IMR-90 (cell line): ENCODE data around the gene HCK. TPM values are rescaled to one million over a fixed set of nuclear protein-coding genes. Genes with fewer than 3 reads are reported as not detected.

Source experiments
- ATAC-seq: fragments of 200-7000 bp; cut with Tn5 transposase; 2 replicates; pipeline ENCODE4 v1.9.1; 2020; ENCODE audit warnings: low read depth, mild to moderate bottlenecking, moderate library complexity
- BruUV-seq: library from RNA; stranded (reverse); fragments of 400-500 nt; replicated peaks from 2 replicates; lab custom pipeline; 2021; lab: Mats Ljungman, UMichigan
- CTCF ChIA-PET: fragments of 300-600 bp; formaldehyde crosslinking; extraction: SDS; loops from one replicate; lab custom pipeline; 2021; ENCODE audit warnings: antibody characterized with exemption; lab: Yijun Ruan, JAX
- POLR2A ChIA-PET: fragments of 300-600 bp; sonication (Branson Sonifier 250); formaldehyde crosslinking; loops from one replicate; lab custom pipeline; 2022; ENCODE audit warnings: antibody characterized with exemption; ENCODE audit not compliant: unreplicated experiment; lab: Charles Lee
- DNase-seq: peaks from one replicate; pipeline ENCODE4 v3.0.0; 2013
- H2AFZ ChIP-seq: replicated peaks from 2 replicates; pipeline ENCODE3; 2013; ENCODE audit warnings: low read length, mild to moderate bottlenecking; ENCODE audit not compliant: poor library complexity
- H2AK5ac ChIP-seq: 2 replicates; pipeline ENCODE4 v1.6.1; 2013; ENCODE audit warnings: low read depth, low read length, inconsistent platforms
- H2AK9ac ChIP-seq: replicated peaks from 2 replicates; pipeline ENCODE3; 2013; ENCODE audit warnings: mild to moderate bottlenecking, low read depth, low read length, moderate library complexity; ENCODE audit not compliant: poor library complexity
- H2BK120ac ChIP-seq: 2 replicates; pipeline ENCODE4 v1.6.1; 2013; ENCODE audit warnings: low read depth, low read length, inconsistent platforms
- H2BK15ac ChIP-seq: 3 replicates; pipeline ENCODE4 v1.6.1; 2013; ENCODE audit warnings: low read depth, low read length, inconsistent platforms
- H2BK20ac ChIP-seq: 2 replicates; pipeline ENCODE4 v1.6.1; 2013; ENCODE audit warnings: low read depth, mild to moderate bottlenecking, inconsistent platforms, low read length, moderate library complexity
- H2BK5ac ChIP-seq: 2 replicates; pipeline ENCODE4 v1.6.1; 2013; ENCODE audit warnings: mild to moderate bottlenecking, low read depth, low read length, inconsistent platforms; ENCODE audit not compliant: poor library complexity, severe bottlenecking
- H3K14ac ChIP-seq: replicated peaks from 2 replicates; pipeline ENCODE4 v1.6.1; 2013; ENCODE audit warnings: low read depth, low read length, inconsistent platforms
- H3K18ac ChIP-seq: 2 replicates; pipeline ENCODE4 v1.6.1; 2013; ENCODE audit warnings: low read depth, low read length, control low read depth
- H3K23ac ChIP-seq: 2 replicates; pipeline ENCODE4 v1.6.1; 2013; ENCODE audit warnings: low read depth, low read length, inconsistent platforms
- H3K27ac ChIP-seq: 2 replicates; pipeline ENCODE4 v1.5.1; 2013; ENCODE audit warnings: mild to moderate bottlenecking, control low read depth, low read length; ENCODE audit not compliant: insufficient read depth
- H3K27me3 ChIP-seq: 2 replicates; pipeline ENCODE4 v1.6.1; 2013; ENCODE audit warnings: low read length; ENCODE audit not compliant: control insufficient read depth, insufficient read depth
- H3K36me3 ChIP-seq: 2 replicates; pipeline ENCODE4 v1.6.1; 2013; ENCODE audit warnings: low read length, mixed read lengths; ENCODE audit not compliant: control insufficient read depth, insufficient read depth
- H3K4ac ChIP-seq: 2 replicates; pipeline ENCODE4 v1.6.1; 2013; ENCODE audit warnings: low read depth, low read length, inconsistent platforms
- H3K4me1 ChIP-seq: 2 replicates; pipeline ENCODE4 v1.6.1; 2013; ENCODE audit warnings: low read length, mixed read lengths; ENCODE audit not compliant: control insufficient read depth, insufficient read depth
- H3K4me2 ChIP-seq: 2 replicates; pipeline ENCODE4 v1.6.1; 2013; ENCODE audit warnings: low read depth, mild to moderate bottlenecking, control low read depth, low read length, moderate library complexity
- H3K4me3 ChIP-seq: 2 replicates; pipeline ENCODE4 v1.5.1; 2013; ENCODE audit warnings: low read depth, mild to moderate bottlenecking, control low read depth, low read length, moderate library complexity; ENCODE audit not compliant: insufficient read depth
- H3K56ac ChIP-seq: 2 replicates; pipeline ENCODE4 v1.6.1; 2013; ENCODE audit warnings: low read length, inconsistent platforms; ENCODE audit not compliant: insufficient read depth; ENCODE audit errors: extremely low read depth
- H3K79me1 ChIP-seq, 2 experiments: 2 replicates each; pipeline ENCODE4 v1.6.1; 2013; ENCODE audit warnings: low read length in 2 of 2, inconsistent platforms in 1 of 2, low read depth in 1 of 2
- H3K9ac ChIP-seq: 2 replicates; pipeline ENCODE4 v1.6.1; 2013; ENCODE audit warnings: low read depth, low read length, control low read depth
- H3K9me1 ChIP-seq: 2 replicates; pipeline ENCODE4 v1.6.1; 2013; ENCODE audit warnings: low read length, inconsistent platforms; ENCODE audit not compliant: insufficient read depth
- H3K9me3 ChIP-seq: 2 replicates; pipeline ENCODE4 v1.6.1; 2013; ENCODE audit warnings: low read length; ENCODE audit not compliant: control insufficient read depth, insufficient read depth
- H4K20me1 ChIP-seq: 2 replicates; pipeline ENCODE4 v1.6.1; 2013; ENCODE audit warnings: low read length, inconsistent platforms; ENCODE audit not compliant: insufficient read depth
- H4K5ac ChIP-seq: 2 replicates; pipeline ENCODE4 v1.6.1; 2013; ENCODE audit warnings: mild to moderate bottlenecking, low read depth, low read length, control low read depth
- H4K8ac ChIP-seq, 2 experiments: 2 replicates each; pipeline ENCODE4 v1.6.1; 2013; ENCODE audit warnings: low read depth in 2 of 2, low read length in 2 of 2, control low read depth in 1 of 2, inconsistent platforms in 1 of 2
- H4K91ac ChIP-seq: 2 replicates; pipeline ENCODE4 v1.6.1; 2013; ENCODE audit warnings: low read depth, low read length, inconsistent platforms; ENCODE audit not compliant: insufficient read depth
- CEBPB ChIP-seq: IDR thresholded peaks from 2 replicates; pipeline ENCODE4 v1.6.1; 2012; ENCODE audit warnings: low read depth, low read length, improper control_type of control experiment
- CHD1 ChIP-seq: IDR thresholded peaks from 2 replicates; pipeline ENCODE4 v1.6.1; 2012; ENCODE audit warnings: low read depth, low read length, improper control_type of control experiment
- ELK1 ChIP-seq: fragments of 150-350 bp; IDR thresholded peaks from 2 replicates; pipeline ENCODE4 v1.6.1; 2016; ENCODE audit warnings: low read depth, mild to moderate bottlenecking, low read length, moderate library complexity, borderline replicate concordance
- MAFK ChIP-seq: IDR thresholded peaks from 2 replicates; pipeline ENCODE4 v1.6.1; 2012; ENCODE audit warnings: low read depth, low read length, improper control_type of control experiment
- MAZ ChIP-seq: IDR thresholded peaks from 2 replicates; pipeline ENCODE4 v1.6.1; 2012; ENCODE audit warnings: low read depth, mild to moderate bottlenecking, low read length, improper control_type of control experiment, moderate library complexity, borderline replicate concordance
- NFE2L2 ChIP-seq: fragments of 150-350 bp; IDR thresholded peaks from 2 replicates; pipeline ENCODE4 v1.6.1; 2016; ENCODE audit warnings: low read depth, mild to moderate bottlenecking, low read length
- RFX5 ChIP-seq: IDR thresholded peaks from 2 replicates; pipeline ENCODE4 v1.8.0; 2012; ENCODE audit warnings: low read depth, mild to moderate bottlenecking, low read length, moderate library complexity
- SMC3 ChIP-seq: fragments of 150-350 bp; IDR thresholded peaks from 2 replicates; pipeline ENCODE4 v1.6.1; 2016; ENCODE audit warnings: low read depth, mild to moderate bottlenecking, antibody characterized with exemption, low read length, moderate library complexity
- WGBS, 2 experiments: methylation state at CpG; one replicate each; pipeline versions ENCODE4 v1.1.5 to v1.1.7; 2013; ENCODE audit warnings: missing lambda C conversion rate in 2 of 2; ENCODE audit not compliant: insufficient read length in 1 of 2; ENCODE audit errors: extremely low coverage in 2 of 2; 5-methylcytosine and 5-hydroxymethylcytosine counted together
- dilution Hi-C: fragments of 300-500 bp; cut with HindIII; formaldehyde crosslinking; loops from one replicate; pipeline ENCODE4 v1.14.3; 2018; ENCODE audit warnings: low sequenced_read_pairs; ENCODE audit not compliant: unreplicated experiment
- in situ Hi-C: fragments of 300-500 bp; cut with MboI; formaldehyde crosslinking; loops from 3 replicates; pipeline ENCODE4 v1.14.3; 2019; ENCODE audit warnings: low sequenced_read_pairs, inconsistent platforms, mixed read lengths
- intact Hi-C: fragments of 100-400 bp; cut with micrococcal nuclease; formaldehyde crosslinking; loops from 2 replicates; pipeline ENCODE4 v1.10.0; 2022
- polyA plus RNA-seq, 3 experiments: library from polyadenylated mRNA; depleted of rRNA; stranded (reverse); fragments of >200 nt; gene quantifications; 2 replicates each; pipeline ENCODE4 v1.2.3, GENCODE V29; 2012; ENCODE audit warnings: low replicate concordance in 1 of 3
- total RNA-seq: library from RNA; depleted of rRNA; stranded (reverse); fragments of >200 nt; gene quantifications from 2 replicates; pipeline ENCODE4 v1.2.3, GENCODE V29; 2012

Gene HCK
- total and polyA plus RNA-seq, 2 of the 4 experiments (the other 2 are of a cell fraction) = not detected

- WGBS, 2 experiments = no CpG with 5 or more reads among the region's 5 CpGs
- Histone ChIP-seq H3K9me1 (peaks cover 14% of the 10 kb centered on the region), H3K9me3 (no peaks in the 10 kb centered on the region), H3K9ac (no peak overlapping the region), H3K23ac (no peak overlapping the region), H3K36me3 (peaks cover 79% of the 10 kb centered on the region), H2AFZ (no peak overlapping the region), H3K4me1 (no peaks in the 10 kb centered on the region), H3K4me3 (no peak overlapping the region), H3K56ac (no peak overlapping the region), H3K27ac (no peak overlapping the region), H2BK120ac (no peak overlapping the region), H3K79me1 (peaks cover 21 to 38% of the 10 kb centered on the region in 2 experiments), H4K20me1 (peaks cover 16% of the 10 kb centered on the region), H3K4me2 (no peak overlapping the region), H3K14ac (no peak overlapping the region), H4K91ac (no peak overlapping the region), H2BK5ac (no peak overlapping the region), H2BK15ac (no peak overlapping the region), H4K5ac (no peak overlapping the region), H2AK9ac (no peak overlapping the region), H4K8ac (no peak overlapping the region), H3K18ac (no peak overlapping the region), H2BK20ac (no peak overlapping the region), H2AK5ac (no peak overlapping the region), H3K4ac (no peak overlapping the region), H3K27me3 (no peaks in the 10 kb centered on the region)
- in situ Hi-C loops = no loop called here
- TF ChIP-seq RFX5 (no peak), SMC3 (no peak), ELK1 (no peak), CHD1 (no peak), CEBPB (no peak), MAZ (no peak), MAFK (no peak), NFE2L2 (no peak)
- intact Hi-C loops = no loop called here
- no peak for ATAC-seq
- ChIA-PET POLR2A (no interaction called here), CTCF (no interaction called here)
- dilution Hi-C loops = no loop called here
- no TSS peak for BruUV-seq
- DNase-seq = no peak
Measured at GRCh38 chr20:32142088-32142487, 90.0 kb downstream of the HCK start.
